ENCODE measurements around the gene STARD13.
A peak's percentile ranks its signal among the peaks of the same experiment; 100 is the strongest.

STARD13 gene

GRCh38 chr13:33287142-33287882 is 1.8 kb upstream of the STARD13 start:
- TF ChIP-seq CTCF (IDR thresholded peaks at IDR 0.05; ENCODE audit: low read depth, low read length): no peak
- no peak for DNase-seq (ENCODE audit: extremely low read depth, low read depth)

- no peak for DNase-seq (ENCODE audit: extremely low read depth, low read depth)
Measured at GRCh38 chr13:33286128-33286527, 573 bp upstream of the STARD13 start.

GRCh38 chr13:33284916-33285315 is 639 bp downstream of the STARD13 start:
- DNase-seq (ENCODE audit: extremely low read depth, low read depth): no peak
- TF ChIP-seq CTCF (IDR thresholded peaks at IDR 0.05; ENCODE audit: low read depth, low read length): no peak

More at GRCh38 chr13:33286128-33286527, 573 bp upstream of the STARD13 start:
- TF ChIP-seq CTCF (IDR thresholded peaks at IDR 0.05; ENCODE audit: low read depth, low read length): no peak

- TF ChIP-seq CTCF (IDR thresholded peaks at IDR 0.05; ENCODE audit: low read depth, low read length): no peak
- peak; percentile 55 for DNase-seq (ENCODE audit: extremely low read depth, low read depth)
Measured at GRCh38 chr13:33284031-33284430, 1.5 kb downstream of the STARD13 start.

GRCh38 chr13:33283195-33283911 is 2.2 kb downstream of the STARD13 start:
- no peak for TF ChIP-seq CTCF (IDR thresholded peaks at IDR 0.05; ENCODE audit: low read depth, low read length)

GRCh38 chr13:33281951-33282595 is 3.5 kb downstream of the STARD13 start:
- no peak for TF ChIP-seq CTCF (IDR thresholded peaks at IDR 0.05; ENCODE audit: low read depth, low read length)

More at GRCh38 chr13:33283195-33283911, 2.2 kb downstream of the STARD13 start:
- DNase-seq (ENCODE audit: extremely low read depth, low read depth): no peak

GRCh38 chr13:33280923-33281322 is 4.6 kb downstream of the STARD13 start:
- DNase-seq (ENCODE audit: extremely low read depth, low read depth): no peak
- TF ChIP-seq CTCF (IDR thresholded peaks at IDR 0.05; ENCODE audit: low read depth, low read length): no peak

More at GRCh38 chr13:33281951-33282595, 3.5 kb downstream of the STARD13 start:
- DNase-seq (ENCODE audit: extremely low read depth, low read depth): no peak
